GM23338 (cell line): Measurements from ENCODE around the gene FANCD2OS. TPM values are rescaled to one million over a fixed set of nuclear protein-coding genes. Genes with fewer than 3 reads are reported as not detected.

Source experiments
- ATAC-seq: fragments of 200-7000 bp; cut with Tn5 transposase; 3 replicates; pipeline ENCODE4 v1.9.1; 2020
- DNase-seq: peaks from one replicate; pipeline ENCODE4 v3.0.0-alpha.2; 2015; ENCODE audit warnings: low spot score
- H2AFZ ChIP-seq: fragments of 200-600 bp; sonication (generic); 2 replicates; pipeline ENCODE4 v1.8.0; 2016; ENCODE audit warnings: antibody characterized with exemption, mild to moderate bottlenecking, moderate library complexity
- H3F3A ChIP-seq: fragments of 200-600 bp; sonication (generic); replicated peaks from 2 replicates; pipeline ENCODE4 v1.8.0; 2017; ENCODE audit warnings: antibody characterized with exemption, mixed run types, low read depth
- H3K27ac ChIP-seq: fragments of 200-600 bp; sonication (generic); 2 replicates; pipeline ENCODE4 v1.6.1; 2016; ENCODE audit warnings: low read depth
- H3K27me3 ChIP-seq: fragments of 200-600 bp; sonication (generic); 2 replicates; pipeline ENCODE4 v1.8.0; 2016; ENCODE audit warnings: mild to moderate bottlenecking, mixed run types, moderate library complexity; ENCODE audit not compliant: insufficient read depth
- H3K36me3 ChIP-seq: fragments of 200-600 bp; sonication (generic); 2 replicates; pipeline ENCODE4 v1.8.0; 2016; ENCODE audit warnings: mild to moderate bottlenecking; ENCODE audit not compliant: insufficient read depth
- H3K4me1 ChIP-seq: fragments of 200-600 bp; sonication (generic); 2 replicates; pipeline ENCODE4 v1.8.0; 2016; ENCODE audit warnings: mild to moderate bottlenecking, moderate library complexity; ENCODE audit not compliant: insufficient read depth
- H3K4me2 ChIP-seq: fragments of 200-600 bp; sonication (generic); 2 replicates; pipeline ENCODE4 v1.7.1; 2017; ENCODE audit warnings: mixed run types
- H3K4me3 ChIP-seq: fragments of 200-600 bp; sonication (generic); 2 replicates; pipeline ENCODE4 v1.6.1; 2016; ENCODE audit warnings: mixed run types
- H3K79me2 ChIP-seq: fragments of 200-600 bp; sonication (generic); replicated peaks from 2 replicates; pipeline ENCODE4 v1.8.0; 2017; ENCODE audit warnings: mild to moderate bottlenecking; ENCODE audit not compliant: insufficient read depth
- H3K9me2 ChIP-seq: fragments of 200-600 bp; sonication (generic); 2 replicates; pipeline ENCODE4 v1.8.0; 2017; ENCODE audit not compliant: insufficient read depth
- H4K20me1 ChIP-seq: fragments of 200-600 bp; sonication (generic); replicated peaks from 2 replicates; pipeline ENCODE4 v1.8.0; 2017; ENCODE audit warnings: mild to moderate bottlenecking; ENCODE audit not compliant: insufficient read depth
- H3K27ac Mint-ChIP-seq: 2 replicates; pipeline ENCODE4 v1.8.0; 2020; ENCODE audit warnings: inconsistent platforms, mild to moderate bottlenecking, moderate library complexity, mixed read lengths
- H3K27me3 Mint-ChIP-seq: 3 replicates; pipeline ENCODE4 v1.8.0; 2022; ENCODE audit warnings: low read depth, mild to moderate bottlenecking, moderate library complexity, mixed read lengths, inconsistent platforms; ENCODE audit not compliant: insufficient read depth, poor library complexity
- H3K36me3 Mint-ChIP-seq: 3 replicates; pipeline ENCODE4 v1.8.0; 2021; ENCODE audit warnings: low read depth, mild to moderate bottlenecking, inconsistent platforms, moderate library complexity, mixed read lengths
- H3K4me1 Mint-ChIP-seq: 3 replicates; pipeline ENCODE4 v1.8.0; 2020; ENCODE audit warnings: mild to moderate bottlenecking, inconsistent platforms, mixed read lengths
- H3K4me3 Mint-ChIP-seq: 3 replicates; pipeline ENCODE4 v1.8.0; 2021; ENCODE audit warnings: moderate library complexity, mild to moderate bottlenecking, inconsistent platforms, mixed read lengths
- H3K9me3 Mint-ChIP-seq: 3 replicates; pipeline ENCODE4 v1.8.0; 2020; ENCODE audit warnings: moderate library complexity, mild to moderate bottlenecking, inconsistent platforms, mixed read lengths
- CREB1 ChIP-seq: fragments of 250-450 bp; sonication (Bioruptor Pico); IDR thresholded peaks from 2 replicates; pipeline ENCODE4 v1.5.0; 2020; ENCODE audit warnings: low read depth, mild to moderate bottlenecking, moderate library complexity
- ETS1 ChIP-seq: IDR thresholded peaks from 2 replicates; pipeline ENCODE4 v1.6.1; 2016; ENCODE audit warnings: antibody characterized with exemption
- EZH2 ChIP-seq: fragments of 200-600 bp; sonication (generic); IDR thresholded peaks from one replicate; pipeline ENCODE4 v1.8.0; 2017; ENCODE audit warnings: antibody characterized with exemption, mild to moderate bottlenecking, low read depth; ENCODE audit not compliant: unreplicated experiment
- EZH2phosphoT487 ChIP-seq: fragments of 200-600 bp; sonication (generic); IDR thresholded peaks from one replicate; pipeline ENCODE4 v1.8.1; 2018; ENCODE audit warnings: antibody characterized with exemption; ENCODE audit not compliant: unreplicated experiment
- JUNB ChIP-seq: IDR thresholded peaks from one replicate; pipeline ENCODE4 v1.6.1; 2016; ENCODE audit warnings: antibody characterized with exemption; ENCODE audit not compliant: unreplicated experiment
- NANOG ChIP-seq: IDR thresholded peaks from 2 replicates; pipeline ENCODE4 v1.6.1; 2016; ENCODE audit warnings: antibody characterized with exemption, borderline replicate concordance
- POLR2AphosphoS5 ChIP-seq: IDR thresholded peaks from 2 replicates; pipeline ENCODE4 v1.6.1; 2016; ENCODE audit warnings: antibody characterized with exemption, low read depth
- REST ChIP-seq: IDR thresholded peaks from one replicate; pipeline ENCODE4 v1.6.1; 2018; ENCODE audit warnings: antibody characterized with exemption; ENCODE audit not compliant: unreplicated experiment
- STAT1 ChIP-seq: IDR thresholded peaks from one replicate; pipeline ENCODE4 v1.6.1; 2016; ENCODE audit warnings: antibody characterized with exemption; ENCODE audit not compliant: unreplicated experiment
- ZNF114 ChIP-seq: fragments of 250-450 bp; sonication (Bioruptor Pico); IDR thresholded peaks from 2 replicates; pipeline ENCODE4 v1.5.0; 2020; ENCODE audit warnings: mild to moderate bottlenecking, moderate library complexity
- ZNF331 ChIP-seq: fragments of 250-450 bp; sonication (Bioruptor Pico); IDR thresholded peaks from 2 replicates; pipeline ENCODE4 v1.5.0; 2020; ENCODE audit warnings: low read depth, mild to moderate bottlenecking, moderate library complexity
- ZNF462 ChIP-seq: fragments of 250-450 bp; sonication (Bioruptor Pico); IDR thresholded peaks from 2 replicates; pipeline ENCODE4 v1.5.0; 2020; ENCODE audit warnings: mild to moderate bottlenecking, moderate library complexity
- polyA plus RNA-seq: library from polyadenylated mRNA; unstranded; fragments of >200 nt; fragmentation: Nextera tagmentation; extraction: Ambion mirVana; gene quantifications from 2 replicates; pipeline ENCODE4 v1.2.1, GENCODE V29; 2016
- total RNA-seq: library from RNA; depleted of rRNA; stranded (reverse); fragments of >200 nt; shearing (Covaris generic); gene quantifications from 2 replicates; pipeline ENCODE4 v1.2.3, GENCODE V29; 2014
- TF ChIP-seq, protein P1 (sequence below), 2 experiments: fragments of 200-600 bp in 1 of 2; sonication (generic) in 1 of 2; conservative IDR thresholded peaks; 2 replicates each; pipeline versions ENCODE4 v1.5.1 to v1.6.1; 2016 to 2017; ENCODE audit warnings: antibody characterized with exemption in 2 of 2, low read depth in 2 of 2, mild to moderate bottlenecking in 2 of 2, moderate library complexity in 1 of 2

The FANCD2OS gene
- total and polyA plus RNA-seq, 2 experiments from 2014 or later: 0.94 TPM; not detected in 1

DNA sequence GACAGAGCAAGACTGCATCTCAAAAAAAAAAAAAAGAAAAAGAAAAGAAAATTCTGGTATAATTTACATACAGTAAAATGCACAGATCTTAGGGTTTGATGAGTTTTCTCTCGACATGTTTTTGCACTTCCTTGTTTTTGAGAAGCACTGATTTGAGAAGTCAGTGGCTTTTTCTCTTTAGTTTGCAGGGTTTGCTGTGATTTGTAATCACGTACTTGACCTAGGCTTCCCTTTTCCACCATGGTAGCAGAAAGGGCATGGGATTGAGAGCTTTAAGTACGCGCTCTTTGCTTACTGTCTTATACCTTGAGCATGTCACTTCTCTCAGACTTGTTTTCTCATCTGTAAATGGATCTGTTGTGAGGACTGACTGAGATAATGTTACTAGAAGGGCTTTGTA, 37.6 kb upstream of the FANCD2OS start:
- H3K4me1 ChIP-seq: peaks cover 8% of the 10 kb centered on the region; the same call in 1 of the 2 replicates
- TF ChIP-seq NANOG (no peak), CREB1 (CRISPR knock-in tag) (no peak), ETS1 (no peak), ZNF462 (CRISPR knock-in tag) (no peak), EZH2 (no peak), STAT1 (no peak), REST (no peak), EZH2phosphoT487 (no peak), ZNF114 (CRISPR knock-in tag) (no peak), POLR2AphosphoS5 (no peak), JUNB (no peak), ZNF331 (CRISPR knock-in tag) (no peak)
- TF ChIP-seq, protein P1, sequence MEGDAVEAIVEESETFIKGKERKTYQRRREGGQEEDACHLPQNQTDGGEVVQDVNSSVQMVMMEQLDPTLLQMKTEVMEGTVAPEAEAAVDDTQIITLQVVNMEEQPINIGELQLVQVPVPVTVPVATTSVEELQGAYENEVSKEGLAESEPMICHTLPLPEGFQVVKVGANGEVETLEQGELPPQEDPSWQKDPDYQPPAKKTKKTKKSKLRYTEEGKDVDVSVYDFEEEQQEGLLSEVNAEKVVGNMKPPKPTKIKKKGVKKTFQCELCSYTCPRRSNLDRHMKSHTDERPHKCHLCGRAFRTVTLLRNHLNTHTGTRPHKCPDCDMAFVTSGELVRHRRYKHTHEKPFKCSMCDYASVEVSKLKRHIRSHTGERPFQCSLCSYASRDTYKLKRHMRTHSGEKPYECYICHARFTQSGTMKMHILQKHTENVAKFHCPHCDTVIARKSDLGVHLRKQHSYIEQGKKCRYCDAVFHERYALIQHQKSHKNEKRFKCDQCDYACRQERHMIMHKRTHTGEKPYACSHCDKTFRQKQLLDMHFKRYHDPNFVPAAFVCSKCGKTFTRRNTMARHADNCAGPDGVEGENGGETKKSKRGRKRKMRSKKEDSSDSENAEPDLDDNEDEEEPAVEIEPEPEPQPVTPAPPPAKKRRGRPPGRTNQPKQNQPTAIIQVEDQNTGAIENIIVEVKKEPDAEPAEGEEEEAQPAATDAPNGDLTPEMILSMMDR (conservative IDR thresholded peaks at IDR 0.05; ENCODE audit: low read depth in 2 of 2): no peak
- H3K79me2 ChIP-seq: peaks cover 61% of the 10 kb centered on the region
- peaks cover 19% of the 10 kb centered on the region for H3K36me3 ChIP-seq
- H3K27ac Mint-ChIP-seq: no peak overlapping the region; the same call in 1 of the 2 replicates
- H3K4me3 Mint-ChIP-seq: no peak overlapping the region
- peaks cover 26% of the 10 kb centered on the region for H4K20me1 ChIP-seq
- H3F3A ChIP-seq: no peaks in the 10 kb centered on the region
- H3K27ac ChIP-seq: 0 out of 2 replicates have a peak overlapping the region, but pooled peaks have one; percentile 8
- H3K36me3 Mint-ChIP-seq: peaks cover 47% of the 10 kb centered on the region
- H3K4me1 Mint-ChIP-seq: peaks cover 11% of the 10 kb centered on the region
- H3K27me3 ChIP-seq: no peaks in the 10 kb centered on the region
- no peak overlapping the region for H3K4me3 ChIP-seq
- H3K9me3 Mint-ChIP-seq: no peaks in the 10 kb centered on the region
- H2AFZ ChIP-seq: no peak overlapping the region
- DNase-seq (no peak), ATAC-seq (no peak)
- H3K4me2 ChIP-seq: no peak overlapping the region
- peaks cover 10% of the 10 kb centered on the region for H3K27me3 Mint-ChIP-seq
- H3K9me2 ChIP-seq: no peaks in the 10 kb centered on the region
